ENCODE results near the gene FAM3A. TPM values are rescaled to one million over a fixed set of nuclear protein-coding genes. Genes with fewer than 3 reads are reported as not detected.

FAM3A gene
- total RNA-seq, 2 donors from 2014 or later: 23.6 to 24.3 TPM

GRCh38 chrX:154506483-154507332 lies 9.3 kb downstream of the FAM3A start:
- H3K4me3 ChIP-seq (ENCODE audit: low read length): no peak overlapping the region
- H3K4me1 ChIP-seq (ENCODE audit: control insufficient read depth, insufficient read depth, low read length): no peaks in the 10 kb centered on the region
- no peaks in the 10 kb centered on the region for H3K4me1 Mint-ChIP-seq
- DNase-seq: no peak
- no peak for TF ChIP-seq CTCF (conservative IDR thresholded peaks at IDR 0.05)
- H3K36me3 ChIP-seq (ENCODE audit: control insufficient read depth, insufficient read depth, low read length): peaks cover 12% of the 10 kb centered on the region
- peaks cover 66% of the 10 kb centered on the region for H3K9me3 Mint-ChIP-seq
- H3K9ac ChIP-seq (ENCODE audit: extremely low read depth, low read length, poor library complexity, severe bottlenecking): no peak overlapping the region
- no peaks in the 10 kb centered on the region for H3K27me3 ChIP-seq (ENCODE audit: control insufficient read depth, insufficient read depth, low read length, poor library complexity, severe bottlenecking)
- 95 to 97% methylated on average over 10 to 33 of the region's 37 CpGs for WGBS, 2 experiments (ENCODE audit: insufficient coverage in 1 of 2, insufficient read length in 1 of 2)
- peaks cover 3% of the 10 kb centered on the region for H3K9me3 ChIP-seq (ENCODE audit: control insufficient read depth, low read length)
- no peak overlapping the region for H3K27ac Mint-ChIP-seq
- no peak overlapping the region for H3K27ac ChIP-seq (ENCODE audit: low read depth, low read length)
- no peaks in the 10 kb centered on the region for H3K27me3 Mint-ChIP-seq (ENCODE audit: insufficient read depth)
- peaks cover 32% of the 10 kb centered on the region for H3K36me3 Mint-ChIP-seq (ENCODE audit: low read depth)
- no peak overlapping the region for H3K4me3 Mint-ChIP-seq

GRCh38 chrX:154505734-154506133 lies 10.3 kb downstream of the FAM3A start:
- H3K4me1 ChIP-seq (ENCODE audit: control insufficient read depth, insufficient read depth, low read length): no peaks in the 10 kb centered on the region
- no peak overlapping the region for H3K9ac ChIP-seq (ENCODE audit: extremely low read depth, low read length, poor library complexity, severe bottlenecking)
- no peak overlapping the region for H3K4me3 Mint-ChIP-seq
- H3K9me3 ChIP-seq (ENCODE audit: control insufficient read depth, low read length): peaks cover 3% of the 10 kb centered on the region
- peaks cover 28% of the 10 kb centered on the region for H3K36me3 Mint-ChIP-seq (ENCODE audit: low read depth)
- no peaks in the 10 kb centered on the region for H3K4me1 Mint-ChIP-seq
- no peak overlapping the region for H3K27ac Mint-ChIP-seq
- no peak for TF ChIP-seq CTCF (conservative IDR thresholded peaks at IDR 0.05)
- H3K9me3 Mint-ChIP-seq: peaks cover 66% of the 10 kb centered on the region
- no peak overlapping the region for H3K27ac ChIP-seq (ENCODE audit: low read depth, low read length)
- no peak for DNase-seq
- H3K27me3 Mint-ChIP-seq (ENCODE audit: insufficient read depth): peaks cover 2% of the 10 kb centered on the region
- peaks cover 12% of the 10 kb centered on the region for H3K36me3 ChIP-seq (ENCODE audit: control insufficient read depth, insufficient read depth, low read length)
- H3K4me3 ChIP-seq (ENCODE audit: low read length): no peak overlapping the region
- no peaks in the 10 kb centered on the region for H3K27me3 ChIP-seq (ENCODE audit: control insufficient read depth, insufficient read depth, low read length, poor library complexity, severe bottlenecking)
- 92 to 100% methylated on average over 3 to 12 of the region's 12 CpGs for WGBS, 2 experiments (ENCODE audit: insufficient coverage in 1 of 2, insufficient read length in 1 of 2)

GRCh38 chrX:154502989-154503388 lies 13.0 kb downstream of the FAM3A start:
- DNase-seq: no peak
- Mint-ChIP-seq H3K4me1 (no peaks in the 10 kb centered on the region), H3K27me3 (ENCODE audit: insufficient read depth) (peaks cover 2% of the 10 kb centered on the region), H3K4me3 (no peak overlapping the region), H3K9me3 (peaks cover 56% of the 10 kb centered on the region), H3K36me3 (ENCODE audit: low read depth) (peaks cover 13% of the 10 kb centered on the region), H3K27ac (no peak overlapping the region)
- no peak overlapping the region for H3K9ac ChIP-seq (ENCODE audit: extremely low read depth, low read length, poor library complexity, severe bottlenecking)
- no peak for TF ChIP-seq CTCF (conservative IDR thresholded peaks at IDR 0.05)
- no peaks in the 10 kb centered on the region for H3K9me3 ChIP-seq (ENCODE audit: control insufficient read depth, low read length)
- WGBS, 2 experiments (ENCODE audit: insufficient coverage in 1 of 2, insufficient read length in 1 of 2): 97 to 100% methylated on average over 1 to 3 of the region's 3 CpGs
- no peaks in the 10 kb centered on the region for H3K4me1 ChIP-seq (ENCODE audit: control insufficient read depth, insufficient read depth, low read length)
- H3K27me3 ChIP-seq (ENCODE audit: control insufficient read depth, insufficient read depth, low read length, poor library complexity, severe bottlenecking): no peaks in the 10 kb centered on the region
- H3K4me3 ChIP-seq (ENCODE audit: low read length): no peak overlapping the region
- H3K27ac ChIP-seq (ENCODE audit: low read depth, low read length): no peak overlapping the region
- H3K36me3 ChIP-seq (ENCODE audit: control insufficient read depth, insufficient read depth, low read length): peaks cover 3% of the 10 kb centered on the region
